IMR-90 (cell line): ENCODE measurements around the gene DOCK2. TPM values are rescaled to one million over a fixed set of nuclear protein-coding genes. Genes with fewer than 3 reads are reported as not detected.

Experiments used
- ATAC-seq: fragments of 200-7000 bp; cut with Tn5 transposase; 2 replicates; pipeline ENCODE4 v1.9.1; 2020; ENCODE audit warnings: low read depth, mild to moderate bottlenecking, moderate library complexity
- BruUV-seq: library from RNA; stranded (reverse); fragments of 400-500 nt; replicated peaks from 2 replicates; lab custom pipeline; 2021; lab: Mats Ljungman, UMichigan
- CTCF ChIA-PET: fragments of 300-600 bp; formaldehyde crosslinking; extraction: SDS; loops from one replicate; lab custom pipeline; 2021; ENCODE audit warnings: antibody characterized with exemption; lab: Yijun Ruan, JAX
- POLR2A ChIA-PET: fragments of 300-600 bp; sonication (Branson Sonifier 250); formaldehyde crosslinking; loops from one replicate; lab custom pipeline; 2022; ENCODE audit warnings: antibody characterized with exemption; ENCODE audit not compliant: unreplicated experiment; lab: Charles Lee
- DNase-seq: peaks from one replicate; pipeline ENCODE4 v3.0.0; 2013
- H2AFZ ChIP-seq: replicated peaks from 2 replicates; pipeline ENCODE3; 2013; ENCODE audit warnings: low read length, mild to moderate bottlenecking; ENCODE audit not compliant: poor library complexity
- H2AK5ac ChIP-seq: 2 replicates; pipeline ENCODE4 v1.6.1; 2013; ENCODE audit warnings: low read depth, low read length, inconsistent platforms
- H2AK9ac ChIP-seq: replicated peaks from 2 replicates; pipeline ENCODE3; 2013; ENCODE audit warnings: mild to moderate bottlenecking, low read depth, low read length, moderate library complexity; ENCODE audit not compliant: poor library complexity
- H2BK120ac ChIP-seq: 2 replicates; pipeline ENCODE4 v1.6.1; 2013; ENCODE audit warnings: low read depth, low read length, inconsistent platforms
- H2BK15ac ChIP-seq: 3 replicates; pipeline ENCODE4 v1.6.1; 2013; ENCODE audit warnings: low read depth, low read length, inconsistent platforms
- H2BK20ac ChIP-seq: 2 replicates; pipeline ENCODE4 v1.6.1; 2013; ENCODE audit warnings: low read depth, mild to moderate bottlenecking, inconsistent platforms, low read length, moderate library complexity
- H2BK5ac ChIP-seq: 2 replicates; pipeline ENCODE4 v1.6.1; 2013; ENCODE audit warnings: mild to moderate bottlenecking, low read depth, low read length, inconsistent platforms; ENCODE audit not compliant: poor library complexity, severe bottlenecking
- H3K14ac ChIP-seq: replicated peaks from 2 replicates; pipeline ENCODE4 v1.6.1; 2013; ENCODE audit warnings: low read depth, low read length, inconsistent platforms
- H3K18ac ChIP-seq: 2 replicates; pipeline ENCODE4 v1.6.1; 2013; ENCODE audit warnings: low read depth, low read length, control low read depth
- H3K23ac ChIP-seq: 2 replicates; pipeline ENCODE4 v1.6.1; 2013; ENCODE audit warnings: low read depth, low read length, inconsistent platforms
- H3K27ac ChIP-seq: 2 replicates; pipeline ENCODE4 v1.5.1; 2013; ENCODE audit warnings: mild to moderate bottlenecking, control low read depth, low read length; ENCODE audit not compliant: insufficient read depth
- H3K27me3 ChIP-seq: 2 replicates; pipeline ENCODE4 v1.6.1; 2013; ENCODE audit warnings: low read length; ENCODE audit not compliant: control insufficient read depth, insufficient read depth
- H3K36me3 ChIP-seq: 2 replicates; pipeline ENCODE4 v1.6.1; 2013; ENCODE audit warnings: low read length, mixed read lengths; ENCODE audit not compliant: control insufficient read depth, insufficient read depth
- H3K4ac ChIP-seq: 2 replicates; pipeline ENCODE4 v1.6.1; 2013; ENCODE audit warnings: low read depth, low read length, inconsistent platforms
- H3K4me1 ChIP-seq: 2 replicates; pipeline ENCODE4 v1.6.1; 2013; ENCODE audit warnings: low read length, mixed read lengths; ENCODE audit not compliant: control insufficient read depth, insufficient read depth
- H3K4me2 ChIP-seq: 2 replicates; pipeline ENCODE4 v1.6.1; 2013; ENCODE audit warnings: low read depth, mild to moderate bottlenecking, control low read depth, low read length, moderate library complexity
- H3K4me3 ChIP-seq: 2 replicates; pipeline ENCODE4 v1.5.1; 2013; ENCODE audit warnings: low read depth, mild to moderate bottlenecking, control low read depth, low read length, moderate library complexity; ENCODE audit not compliant: insufficient read depth
- H3K56ac ChIP-seq: 2 replicates; pipeline ENCODE4 v1.6.1; 2013; ENCODE audit warnings: low read length, inconsistent platforms; ENCODE audit not compliant: insufficient read depth; ENCODE audit errors: extremely low read depth
- H3K79me1 ChIP-seq, 2 experiments: 2 replicates each; pipeline ENCODE4 v1.6.1; 2013; ENCODE audit warnings: low read length in 2 of 2, inconsistent platforms in 1 of 2, low read depth in 1 of 2
- H3K9ac ChIP-seq: 2 replicates; pipeline ENCODE4 v1.6.1; 2013; ENCODE audit warnings: low read depth, low read length, control low read depth
- H3K9me1 ChIP-seq: 2 replicates; pipeline ENCODE4 v1.6.1; 2013; ENCODE audit warnings: low read length, inconsistent platforms; ENCODE audit not compliant: insufficient read depth
- H3K9me3 ChIP-seq: 2 replicates; pipeline ENCODE4 v1.6.1; 2013; ENCODE audit warnings: low read length; ENCODE audit not compliant: control insufficient read depth, insufficient read depth
- H4K20me1 ChIP-seq: 2 replicates; pipeline ENCODE4 v1.6.1; 2013; ENCODE audit warnings: low read length, inconsistent platforms; ENCODE audit not compliant: insufficient read depth
- H4K5ac ChIP-seq: 2 replicates; pipeline ENCODE4 v1.6.1; 2013; ENCODE audit warnings: mild to moderate bottlenecking, low read depth, low read length, control low read depth
- H4K8ac ChIP-seq, 2 experiments: 2 replicates each; pipeline ENCODE4 v1.6.1; 2013; ENCODE audit warnings: low read depth in 2 of 2, low read length in 2 of 2, control low read depth in 1 of 2, inconsistent platforms in 1 of 2
- H4K91ac ChIP-seq: 2 replicates; pipeline ENCODE4 v1.6.1; 2013; ENCODE audit warnings: low read depth, low read length, inconsistent platforms; ENCODE audit not compliant: insufficient read depth
- CHD1 ChIP-seq: IDR thresholded peaks from 2 replicates; pipeline ENCODE4 v1.6.1; 2012; ENCODE audit warnings: low read depth, low read length, improper control_type of control experiment
- MAFK ChIP-seq: IDR thresholded peaks from 2 replicates; pipeline ENCODE4 v1.6.1; 2012; ENCODE audit warnings: low read depth, low read length, improper control_type of control experiment
- MAZ ChIP-seq: IDR thresholded peaks from 2 replicates; pipeline ENCODE4 v1.6.1; 2012; ENCODE audit warnings: low read depth, mild to moderate bottlenecking, low read length, improper control_type of control experiment, moderate library complexity, borderline replicate concordance
- NFE2L2 ChIP-seq: fragments of 150-350 bp; IDR thresholded peaks from 2 replicates; pipeline ENCODE4 v1.6.1; 2016; ENCODE audit warnings: low read depth, mild to moderate bottlenecking, low read length
- POLR2A ChIP-seq: IDR thresholded peaks from 2 replicates; pipeline ENCODE4 v1.6.1; 2012; ENCODE audit warnings: mild to moderate bottlenecking, low read depth, low read length
- RAD21 ChIP-seq: IDR thresholded peaks from 2 replicates; pipeline ENCODE4 v1.6.1; 2012; ENCODE audit warnings: low read length, improper control_type of control experiment
- RCOR1 ChIP-seq: IDR thresholded peaks from 2 replicates; pipeline ENCODE4 v1.6.1; 2012; ENCODE audit warnings: mild to moderate bottlenecking, low read length, improper control_type of control experiment; ENCODE audit not compliant: insufficient replicate concordance
- RFX5 ChIP-seq: IDR thresholded peaks from 2 replicates; pipeline ENCODE4 v1.8.0; 2012; ENCODE audit warnings: low read depth, mild to moderate bottlenecking, low read length, moderate library complexity
- SMC3 ChIP-seq: fragments of 150-350 bp; IDR thresholded peaks from 2 replicates; pipeline ENCODE4 v1.6.1; 2016; ENCODE audit warnings: low read depth, mild to moderate bottlenecking, antibody characterized with exemption, low read length, moderate library complexity
- WGBS, 2 experiments: methylation state at CpG; one replicate each; pipeline versions ENCODE4 v1.1.5 to v1.1.7; 2013; ENCODE audit warnings: missing lambda C conversion rate in 2 of 2; ENCODE audit not compliant: insufficient read length in 1 of 2; ENCODE audit errors: extremely low coverage in 2 of 2; 5-methylcytosine and 5-hydroxymethylcytosine counted together
- dilution Hi-C: fragments of 300-500 bp; cut with HindIII; formaldehyde crosslinking; loops from one replicate; pipeline ENCODE4 v1.14.3; 2018; ENCODE audit warnings: low sequenced_read_pairs; ENCODE audit not compliant: unreplicated experiment
- in situ Hi-C: fragments of 300-500 bp; cut with MboI; formaldehyde crosslinking; loops from 3 replicates; pipeline ENCODE4 v1.14.3; 2019; ENCODE audit warnings: low sequenced_read_pairs, inconsistent platforms, mixed read lengths
- intact Hi-C: fragments of 100-400 bp; cut with micrococcal nuclease; formaldehyde crosslinking; loops from 2 replicates; pipeline ENCODE4 v1.10.0; 2022
- polyA plus RNA-seq, 3 experiments: library from polyadenylated mRNA; depleted of rRNA; stranded (reverse); fragments of >200 nt; gene quantifications; 2 replicates each; pipeline ENCODE4 v1.2.3, GENCODE V29; 2012; ENCODE audit warnings: low replicate concordance in 1 of 3
- total RNA-seq: library from RNA; depleted of rRNA; stranded (reverse); fragments of >200 nt; gene quantifications from 2 replicates; pipeline ENCODE4 v1.2.3, GENCODE V29; 2012
- TF ChIP-seq, protein P1 (sequence below): fragments of 150-350 bp; IDR thresholded peaks from 2 replicates; pipeline ENCODE4 v1.6.1; 2017; ENCODE audit warnings: mild to moderate bottlenecking, antibody characterized with exemption, low read length, low read depth

The DOCK2 gene
- total and polyA plus RNA-seq, 2 of the 4 experiments (the other 2 are of a cell fraction), result 0.72 to 3.0 TPM

DNA sequence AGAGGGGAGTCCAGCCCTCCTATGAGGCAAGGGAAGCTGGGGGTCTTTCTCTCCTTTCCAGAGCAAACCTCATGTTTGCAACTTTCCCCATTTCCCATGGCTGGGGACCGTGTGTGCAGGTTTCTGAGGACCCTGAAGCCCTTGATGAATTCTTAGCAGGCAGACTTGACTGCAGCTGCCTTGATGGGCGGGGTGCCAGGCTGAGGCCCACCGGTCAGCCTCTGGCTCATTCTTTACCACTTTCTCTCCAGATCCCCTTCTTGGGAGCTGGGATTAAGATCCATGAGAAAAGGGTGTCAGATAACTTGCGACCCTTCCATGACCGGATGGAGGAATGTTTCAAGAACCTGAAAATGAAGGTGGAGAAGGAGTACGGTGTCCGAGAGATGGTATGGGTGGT, 438.6 kb downstream of the DOCK2 start:
- 81% methylated on average over 4 of the region's 7 CpGs; no CpG with 5 or more reads in 1 of the 2 experiments for WGBS, 2 experiments
- no peak overlapping the region for H2AFZ ChIP-seq
- no peak overlapping the region for H3K4me3 ChIP-seq
- H2BK120ac ChIP-seq, result no peak overlapping the region
- no peaks in the 10 kb centered on the region for H3K79me1 ChIP-seq
- no peak overlapping the region for H2BK5ac ChIP-seq
- H3K36me3 ChIP-seq, result no peaks in the 10 kb centered on the region
- TF ChIP-seq NFE2L2 (no peak), CHD1 (no peak), RAD21 (no peak), MAFK (no peak), MAZ (no peak), SMC3 (no peak), RCOR1 (no peak), POLR2A (no peak), RFX5 (no peak)
- TF ChIP-seq, protein P1, sequence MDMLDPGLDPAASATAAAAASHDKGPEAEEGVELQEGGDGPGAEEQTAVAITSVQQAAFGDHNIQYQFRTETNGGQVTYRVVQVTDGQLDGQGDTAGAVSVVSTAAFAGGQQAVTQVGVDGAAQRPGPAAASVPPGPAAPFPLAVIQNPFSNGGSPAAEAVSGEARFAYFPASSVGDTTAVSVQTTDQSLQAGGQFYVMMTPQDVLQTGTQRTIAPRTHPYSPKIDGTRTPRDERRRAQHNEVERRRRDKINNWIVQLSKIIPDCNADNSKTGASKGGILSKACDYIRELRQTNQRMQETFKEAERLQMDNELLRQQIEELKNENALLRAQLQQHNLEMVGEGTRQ, result no peak
- peaks cover 2% of the 10 kb centered on the region for H3K27me3 ChIP-seq
- no peaks in the 10 kb centered on the region for H3K9me3 ChIP-seq
- ATAC-seq (no peak), DNase-seq (no peak)
- H4K8ac ChIP-seq, result no peak overlapping the region
- H3K4ac ChIP-seq, result no peak overlapping the region
- H4K5ac ChIP-seq, result no peak overlapping the region
- no peak overlapping the region for H4K91ac ChIP-seq
- no peak overlapping the region for H3K14ac ChIP-seq
- H2BK15ac ChIP-seq, result no peak overlapping the region
- no peaks in the 10 kb centered on the region for H3K4me1 ChIP-seq
- H3K56ac ChIP-seq, result no peak overlapping the region
- no peak overlapping the region for H2BK20ac ChIP-seq
- no peak overlapping the region for H2AK9ac ChIP-seq
- no TSS peak for BruUV-seq
- ChIA-PET CTCF (no interaction called here), POLR2A (no interaction called here)
- H3K9me1 ChIP-seq, result no peaks in the 10 kb centered on the region
- intact Hi-C loops, result loop anchor here (10.0 kb wide), 1 partner anchor 1091 kb away; no protein-coding TSS in a partner anchor
- H3K23ac ChIP-seq, result no peak overlapping the region
- no peak overlapping the region for H3K18ac ChIP-seq
- H2AK5ac ChIP-seq, result no peak overlapping the region
- dilution Hi-C loops, result no loop called here
- H3K9ac ChIP-seq, result no peak overlapping the region
- H3K27ac ChIP-seq, result no peak overlapping the region
- H4K20me1 ChIP-seq, result no peaks in the 10 kb centered on the region
- no peak overlapping the region for H3K4me2 ChIP-seq
- in situ Hi-C loops, result no loop called here
